Small intestine (tissue), 7 donors: Measurements from ENCODE around the gene FADD. TPM values are rescaled to one million over a fixed set of nuclear protein-coding genes. Genes with fewer than 3 reads are reported as not detected.

Experiments used
- DNase-seq, 2 donors: peaks; one replicate each; pipeline versions ENCODE4 v3.0.0 to v3.0.0-alpha.2; 2013
- FAIRE-seq: peaks from 2 replicates; lab custom pipeline; 2012; peaks lifted over from hg19 to GRCh38; lab: Jason Lieb, UNC
- H3K27ac ChIP-seq, 3 donors: one replicate each; pipeline ENCODE4 v1.5.1; 2013; ENCODE audit warnings: low read length in 2 of 3, mild to moderate bottlenecking in 2 of 3, control low read depth in 1 of 3, inconsistent platforms in 1 of 3, low read depth in 1 of 3, moderate library complexity in 1 of 3
- H3K27me3 ChIP-seq, 3 donors: one replicate each; pipeline ENCODE4 v1.6.1; 2013; ENCODE audit warnings: low read length in 3 of 3, inconsistent platforms in 1 of 3; ENCODE audit not compliant: control insufficient read depth in 3 of 3, insufficient read depth in 3 of 3
- H3K36me3 ChIP-seq, 3 donors: one replicate each; pipeline ENCODE4 v1.6.1; 2013; ENCODE audit warnings: low read length in 3 of 3, inconsistent platforms in 1 of 3, low read depth in 1 of 3, mild to moderate bottlenecking in 1 of 3, moderate library complexity in 1 of 3; ENCODE audit not compliant: control insufficient read depth in 3 of 3, insufficient read depth in 2 of 3
- H3K4me1 ChIP-seq, 3 donors: one replicate each; pipeline ENCODE4 v1.6.1; 2013; ENCODE audit warnings: low read length in 2 of 3, inconsistent platforms in 1 of 3, low read depth in 1 of 3, mild to moderate bottlenecking in 1 of 3, moderate library complexity in 1 of 3; ENCODE audit not compliant: control insufficient read depth in 3 of 3, insufficient read depth in 2 of 3
- H3K4me3 ChIP-seq, 3 donors: one replicate each; pipeline ENCODE4 v1.5.1; 2013; ENCODE audit warnings: low read length in 3 of 3, control low read depth in 1 of 3, inconsistent platforms in 1 of 3, low read depth in 1 of 3, mild to moderate bottlenecking in 1 of 3, moderate library complexity in 1 of 3
- H3K9me3 ChIP-seq, 2 donors: one replicate each; pipeline ENCODE4 v1.6.1; 2013; ENCODE audit warnings: low read depth in 1 of 2, low read length in 1 of 2; ENCODE audit not compliant: control insufficient read depth in 2 of 2, insufficient read depth in 1 of 2
- WGBS, 3 donors: extraction: QIAGEN DNeasy Blood & Tissue Kit; methylation state at CpG; one replicate each; pipeline ENCODE4 v1.1.7; 2013; 5-methylcytosine and 5-hydroxymethylcytosine counted together
- polyA plus RNA-seq, 4 donors: library from polyadenylated mRNA; stranded (reverse) in 3 of 4; unstranded in 1 of 4; fragments of 200-250 nt in 3 of 4; fragments of 120-200 nt in 1 of 4; gene quantifications; one replicate each; pipeline versions ENCODE4 v1.2.1 to v1.2.3, GENCODE V29; 2013
- donor health status: healthy with polysubstance abuse.
- donor health status: control.
- donor health status: control.
- donor health status: Bipolar disorder and iron deficiency.
- donor health status: healthy.

The FADD gene
- polyA plus RNA-seq, 4 donors = 20.2 to 32.7 (median 30.0) TPM

DNA sequence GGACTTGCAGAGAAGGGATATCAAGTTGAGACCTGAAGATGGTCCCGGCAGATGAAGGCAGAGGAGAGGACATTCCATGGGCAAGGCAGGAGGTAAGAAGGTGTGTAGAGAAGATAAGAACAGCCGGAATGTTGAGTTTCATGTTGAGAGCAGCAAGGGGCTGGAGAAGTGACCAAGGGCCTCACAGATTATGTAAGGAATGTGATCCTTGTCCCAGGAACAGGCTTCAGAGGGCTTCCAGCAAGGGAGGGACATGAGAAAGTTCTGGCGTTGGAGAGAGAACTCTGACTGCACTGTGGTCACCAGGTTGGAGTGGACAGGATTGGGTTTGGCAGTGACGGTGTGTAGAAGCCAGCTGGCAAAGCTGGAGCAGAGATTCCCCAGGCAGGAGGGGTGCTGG lies 39.8 kb downstream of the FADD start:
- H3K4me3 ChIP-seq = no peak overlapping the region
- no peaks in the 10 kb centered on the region for H3K36me3 ChIP-seq
- H3K4me1 ChIP-seq = peaks cover 0 to 4% (median 2%) of the 10 kb centered on the region in 3 donors
- H3K9me3 ChIP-seq = no peaks in the 10 kb centered on the region
- FAIRE-seq = no peak
- peak in 1 of 2 donors; percentile 38 for DNase-seq
- WGBS, 3 donors = 62 to 73% (median 70%) methylated on average over 4 of the region's 4 CpGs
- H3K27me3 ChIP-seq = peaks cover 0 to 8% (median 3%) of the 10 kb centered on the region in 3 donors
- H3K27ac ChIP-seq = peak overlapping the region in 1 of 3 donors; percentile 11

DNA sequence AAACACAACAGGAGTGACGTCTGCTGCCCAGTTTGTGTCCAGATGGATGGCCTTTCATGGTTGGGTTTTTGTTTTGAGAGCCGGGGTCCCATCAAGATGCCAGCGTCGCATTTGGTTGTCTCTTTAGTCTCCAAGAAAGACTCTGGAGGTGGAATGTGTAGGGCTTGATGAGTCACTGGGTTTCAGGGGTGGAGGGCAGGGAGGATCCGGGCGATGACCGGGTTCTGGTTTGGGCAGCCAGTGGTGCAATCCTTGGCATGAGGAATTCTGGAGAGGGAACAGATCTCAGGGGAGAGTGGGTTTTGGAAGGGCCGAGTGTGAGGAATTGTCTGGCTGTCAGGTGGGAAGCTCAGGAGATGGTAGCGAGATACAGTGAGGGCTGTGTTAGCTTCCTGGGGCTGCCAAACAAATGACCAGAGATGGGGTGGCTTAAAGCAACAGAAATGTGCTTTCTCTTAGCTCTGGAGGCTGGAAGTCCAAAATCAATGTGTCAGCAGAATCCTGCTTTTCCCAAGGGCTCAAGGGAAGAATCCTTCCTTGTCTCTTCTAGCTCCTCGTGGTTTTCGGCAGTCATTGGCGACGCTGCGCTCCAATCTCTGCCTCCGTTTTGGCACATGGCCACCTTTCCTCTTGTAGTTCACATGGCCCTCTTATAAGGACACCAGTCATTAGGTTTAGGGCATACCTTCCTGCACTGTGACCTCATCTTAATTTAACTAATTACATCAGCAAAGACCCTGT lies 41.0 kb downstream of the FADD start:
- FAIRE-seq (no peak), DNase-seq (no peak)
- no peak overlapping the region for H3K4me3 ChIP-seq
- peaks cover 0 to 8% (median 3%) of the 10 kb centered on the region in 3 donors for H3K27me3 ChIP-seq
- H3K9me3 ChIP-seq = no peaks in the 10 kb centered on the region
- peaks cover 0 to 4% (median 2%) of the 10 kb centered on the region in 3 donors for H3K4me1 ChIP-seq
- no peaks in the 10 kb centered on the region for H3K36me3 ChIP-seq
- 89 to 93% (median 92%) methylated on average over 15 of the region's 15 CpGs for WGBS, 3 donors
- no peak overlapping the region for H3K27ac ChIP-seq

DNA sequence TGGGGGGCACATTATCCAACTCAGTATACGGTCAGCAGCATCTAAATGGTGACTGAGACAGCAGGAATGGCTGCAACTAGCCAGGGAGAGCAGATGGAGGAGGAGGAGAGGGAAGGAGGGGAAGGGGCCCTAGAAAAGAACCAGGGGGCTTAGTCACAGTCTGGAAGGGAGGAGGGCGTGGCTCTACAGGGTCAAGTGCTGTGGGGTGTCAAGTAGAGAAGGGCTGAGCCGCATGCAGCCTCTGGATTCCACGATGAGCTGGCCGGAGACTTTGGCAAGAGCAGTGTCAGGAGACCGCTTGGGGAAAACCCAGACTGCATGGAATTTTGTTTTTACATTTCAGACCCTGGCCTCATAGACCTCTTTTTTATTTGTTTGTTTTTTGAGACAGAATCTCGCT lies 41.6 kb downstream of the FADD start:
- Histone ChIP-seq H3K4me1 (peaks cover 0 to 4% (median 2%) of the 10 kb centered on the region in 3 donors), H3K36me3 (no peaks in the 10 kb centered on the region), H3K27me3 (peaks cover 0 to 8% (median 3%) of the 10 kb centered on the region in 3 donors), H3K27ac (no peak overlapping the region), H3K9me3 (no peaks in the 10 kb centered on the region), H3K4me3 (no peak overlapping the region)
- no peak for DNase-seq
- no peak for FAIRE-seq
- 69 to 83% (median 76%) methylated on average over 7 of the region's 7 CpGs for WGBS, 3 donors

DNA sequence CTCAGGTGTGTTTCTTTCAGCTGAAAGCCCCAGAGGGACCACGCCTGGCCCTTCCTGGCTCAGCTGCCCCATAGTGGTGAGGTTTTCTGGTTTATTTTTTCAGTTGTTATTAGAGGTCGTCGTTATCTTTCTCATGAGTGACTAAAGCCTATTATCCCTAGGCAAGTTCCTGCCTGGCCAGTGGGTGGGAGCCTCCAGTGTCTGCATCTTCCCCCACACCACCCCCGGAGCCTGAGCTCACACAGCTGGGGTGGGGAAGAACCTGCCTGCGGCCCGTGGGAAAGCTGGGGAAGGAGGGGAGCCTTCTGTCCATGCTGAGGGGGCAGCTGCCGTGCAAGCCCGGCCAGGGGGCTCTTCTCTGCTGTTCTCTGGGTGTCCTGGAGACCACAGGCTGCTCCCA lies 43.1 kb downstream of the FADD start:
- H3K4me1 ChIP-seq = peaks cover 0 to 4% (median 2%) of the 10 kb centered on the region in 3 donors
- whole genome bisulfite sequencing, 3 donors = 68 to 79% (median 76%) methylated on average over 8 of the region's 8 CpGs
- no peak overlapping the region for H3K4me3 ChIP-seq
- H3K27me3 ChIP-seq = peaks cover 0 to 3% (median 3%) of the 10 kb centered on the region in 3 donors
- no peak for DNase-seq
- no peaks in the 10 kb centered on the region for H3K9me3 ChIP-seq
- no peak for FAIRE-seq
- no peak overlapping the region for H3K27ac ChIP-seq
- H3K36me3 ChIP-seq = no peaks in the 10 kb centered on the region

DNA sequence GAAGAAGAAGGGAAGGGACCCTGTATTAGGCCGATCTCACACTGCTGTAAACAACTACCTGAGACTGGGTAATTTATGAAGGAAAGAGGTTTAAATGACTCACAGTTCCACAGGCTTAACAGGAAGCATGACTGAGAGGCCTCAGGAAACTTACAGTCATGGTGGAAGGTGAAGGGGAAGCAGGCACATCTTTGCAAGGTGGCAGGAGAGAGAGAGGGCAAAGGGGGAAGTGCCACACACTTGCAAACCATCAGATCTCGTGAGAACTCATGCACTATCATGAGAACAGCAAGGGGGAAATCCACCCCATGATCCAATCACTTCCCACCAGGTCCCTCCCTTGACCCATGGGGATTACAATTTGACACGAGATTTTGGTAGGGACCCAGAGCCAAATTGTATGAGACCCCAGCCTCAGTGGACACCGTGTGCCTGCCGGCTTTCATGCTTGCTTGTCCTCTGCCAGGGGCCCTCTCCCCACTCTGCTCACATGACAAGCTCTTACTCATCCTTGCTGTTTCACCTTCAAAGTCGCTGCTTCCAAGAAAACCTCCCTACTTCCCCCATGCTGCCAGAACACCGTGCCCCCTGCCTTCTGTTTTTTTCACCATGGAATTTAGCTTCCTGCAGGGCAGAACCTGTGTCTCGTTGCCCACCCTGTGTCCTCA lies 44.1 kb downstream of the FADD start:
- no peak for DNase-seq
- no peaks in the 10 kb centered on the region for H3K9me3 ChIP-seq
- peaks cover 0 to 3% (median 3%) of the 10 kb centered on the region in 3 donors for H3K27me3 ChIP-seq
- peaks cover 0 to 4% (median 2%) of the 10 kb centered on the region in 3 donors for H3K4me1 ChIP-seq
- no peak overlapping the region for H3K4me3 ChIP-seq
- 66 to 80% (median 77%) methylated on average over 7 to 8 of the region's 8 CpGs for WGBS, 3 donors
- no peak overlapping the region for H3K27ac ChIP-seq
- H3K36me3 ChIP-seq = no peaks in the 10 kb centered on the region
- no peak for FAIRE-seq

DNA sequence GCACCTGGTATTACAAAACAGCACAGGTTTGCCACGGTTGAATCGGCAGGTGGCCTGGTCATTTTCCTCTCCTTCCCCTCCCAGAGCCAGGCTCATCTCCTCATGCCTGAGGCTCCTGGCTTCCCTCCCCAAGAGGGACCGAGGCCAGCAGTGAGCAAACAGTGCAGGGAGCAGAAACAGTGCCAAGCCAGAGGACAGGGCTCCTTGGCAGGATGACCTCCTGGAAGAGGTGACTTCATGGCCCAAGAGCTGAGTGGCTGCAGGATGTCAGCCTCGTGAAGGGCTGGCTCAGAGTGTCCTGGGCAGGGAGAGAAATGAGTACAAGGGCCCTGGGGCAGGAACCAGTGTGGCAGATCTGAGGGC lies 44.6 kb downstream of the FADD start:
- FAIRE-seq = no peak
- Histone ChIP-seq H3K4me1 (peaks cover 0 to 3% (median 2%) of the 10 kb centered on the region in 3 donors), H3K27ac (no peak overlapping the region), H3K27me3 (peaks cover 0 to 3% (median 3%) of the 10 kb centered on the region in 3 donors), H3K4me3 (no peak overlapping the region), H3K36me3 (no peaks in the 10 kb centered on the region), H3K9me3 (no peaks in the 10 kb centered on the region)
- 43 to 62% (median 51%) methylated on average over 4 of the region's 4 CpGs for WGBS, 3 donors
- DNase-seq = no peak

DNA sequence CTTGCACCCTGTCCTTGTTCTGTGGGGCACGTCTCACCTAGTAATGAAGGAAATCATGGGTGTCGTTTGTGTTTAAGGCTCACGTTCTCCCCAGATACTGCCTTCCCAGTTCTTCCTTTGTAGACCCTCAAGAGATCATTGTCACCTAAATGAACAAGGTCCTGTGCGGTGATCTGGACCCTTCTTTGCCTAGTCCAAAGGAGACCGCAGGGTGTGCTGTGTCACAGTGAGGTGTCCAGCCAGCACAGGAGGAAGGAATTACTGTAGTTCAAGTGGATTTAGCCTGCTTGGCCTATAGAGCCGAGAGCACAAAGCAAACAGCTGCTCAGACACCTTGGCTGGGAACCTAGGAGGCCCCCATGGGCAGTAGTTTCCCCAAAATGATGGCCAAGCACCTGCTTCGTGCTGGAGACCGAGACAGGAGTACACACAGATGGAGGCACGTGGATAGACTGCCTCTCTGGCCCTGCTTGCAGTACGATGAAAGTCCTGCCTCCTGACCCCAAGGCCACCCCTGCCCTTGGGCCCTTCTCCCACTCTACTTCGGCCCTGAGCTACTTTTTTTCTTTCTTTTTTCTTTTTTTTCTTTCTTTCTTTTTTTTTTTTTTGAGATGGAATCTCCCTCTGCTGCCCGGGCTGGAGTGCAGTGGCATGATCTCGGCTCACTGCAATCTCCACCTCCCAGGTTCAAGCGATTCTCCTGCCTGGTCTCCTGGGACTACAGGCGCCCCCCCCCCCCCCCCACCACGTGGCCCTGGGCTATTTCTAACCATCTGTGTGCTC lies 48.0 kb downstream of the FADD start:
- H3K9me3 ChIP-seq = no peaks in the 10 kb centered on the region
- DNase-seq = no peak
- peaks cover 0 to 2% (median 0%) of the 10 kb centered on the region in 3 donors for H3K4me1 ChIP-seq
- no peaks in the 10 kb centered on the region for H3K36me3 ChIP-seq
- WGBS, 3 donors = 73 to 78% (median 74%) methylated on average over 14 to 15 of the region's 16 CpGs
- H3K27me3 ChIP-seq = no peaks in the 10 kb centered on the region
- no peak overlapping the region for H3K4me3 ChIP-seq
- FAIRE-seq = no peak
- no peak overlapping the region for H3K27ac ChIP-seq

DNA sequence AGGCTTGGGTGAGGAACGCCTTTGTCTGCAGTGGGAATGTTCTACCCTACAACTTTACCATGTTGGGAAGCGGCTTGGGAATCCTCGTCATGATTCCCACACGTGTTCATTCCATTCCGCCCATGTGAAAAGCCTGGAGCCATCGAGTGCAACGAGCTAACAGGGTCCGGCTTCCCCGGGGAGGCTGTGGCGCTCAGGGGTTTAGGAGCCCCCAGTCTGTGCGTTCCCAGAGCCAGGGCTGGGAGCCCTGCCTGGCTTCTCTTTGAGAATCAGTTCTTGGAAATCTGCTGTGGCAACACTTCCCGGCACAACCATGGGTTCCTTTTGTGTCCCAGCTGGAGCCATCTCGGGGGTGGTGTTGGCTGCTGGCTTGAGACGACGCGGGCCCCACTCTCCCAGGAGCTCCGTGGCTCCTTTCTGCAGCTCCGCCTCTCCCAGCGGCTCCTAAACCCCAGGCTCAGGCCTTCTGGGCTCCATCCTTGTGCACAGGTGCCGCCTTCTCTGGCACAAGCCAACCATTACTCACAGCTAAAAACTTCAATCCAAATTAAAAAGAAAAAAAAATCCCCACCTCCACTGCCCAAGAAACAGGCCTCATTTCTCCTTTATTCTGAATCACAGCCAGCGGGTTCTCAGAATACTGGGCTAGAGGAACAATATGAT lies 48.7 kb downstream of the FADD start:
- DNase-seq (no peak), FAIRE-seq (no peak)
- Histone ChIP-seq H3K4me1 (peaks cover 0 to 2% (median 0%) of the 10 kb centered on the region in 3 donors), H3K4me3 (no peak overlapping the region), H3K27ac (no peak overlapping the region), H3K27me3 (no peaks in the 10 kb centered on the region), H3K36me3 (no peaks in the 10 kb centered on the region), H3K9me3 (no peaks in the 10 kb centered on the region)
- 81 to 88% (median 86%) methylated on average over 18 to 21 of the region's 21 CpGs for whole genome bisulfite sequencing, 3 donors
